Stimulated activated naive CD4-positive, alpha-beta T cell (primary cell): ENCODE measurements around the gene ZC3H4.
"Not testable (repeated sequence)": the region's sequence is repeated elsewhere in the genome, so short reads cannot be mapped to it uniquely, and the experiment has no call there.

Experiments used
- DNase-seq, 6 experiments: peaks; one replicate each; lab custom pipeline; 2025; lab: John Stamatoyannopoulos, UW

Gene ZC3H4

GRCh38 chr19:47107953-47108746, 5.4 kb downstream of the ZC3H4 start:
- no peak for DNase-seq

- DNase-seq, result peak in 1 of 6 experiments; percentile 4
These were observed 6.2 kb downstream of the ZC3H4 start for GRCh38 chr19:47107202-47107952.

GRCh38 chr19:47106821-47107201, 6.8 kb downstream of the ZC3H4 start:
- no peak for DNase-seq

GRCh38 chr19:47105874-47106273, 7.7 kb downstream of the ZC3H4 start:
- DNase-seq, result no peak

GRCh38 chr19:47104680-47105079, 8.9 kb downstream of the ZC3H4 start:
- no peak for DNase-seq

GRCh38 chr19:47102346-47103060, 11.1 kb downstream of the ZC3H4 start:
- DNase-seq, result no peak

- DNase-seq, result not testable (repeated sequence)
These were observed 12.5 kb downstream of the ZC3H4 start for GRCh38 chr19:47101116-47101515.

- DNase-seq, result peak in 1 of 6 experiments; percentile 5
These were observed 13.3 kb downstream of the ZC3H4 start for GRCh38 chr19:47100290-47100689.

- DNase-seq, result no peak
These were observed 14.0 kb downstream of the ZC3H4 start for GRCh38 chr19:47099576-47100050.

GRCh38 chr19:47098608-47099007, 15.0 kb downstream of the ZC3H4 start:
- DNase-seq, result no peak

- DNase-seq, result no peak
These were observed 16.0 kb downstream of the ZC3H4 start for GRCh38 chr19:47097396-47098201.

- DNase-seq, result no peak
These were observed 16.9 kb downstream of the ZC3H4 start for GRCh38 chr19:47096721-47097120.

GRCh38 chr19:47096100-47096704, 17.4 kb downstream of the ZC3H4 start:
- no peak for DNase-seq

GRCh38 chr19:47095476-47096099, 18.0 kb downstream of the ZC3H4 start:
- no peak for DNase-seq

- DNase-seq, result peak in 3 of 6 experiments; percentile 13 to 22 (median 19)
These were observed 18.8 kb downstream of the ZC3H4 start for GRCh38 chr19:47094557-47095475.

GRCh38 chr19:47093841-47094240, 19.7 kb downstream of the ZC3H4 start:
- DNase-seq, result no peak

- DNase-seq, result no peak
These were observed 20.3 kb downstream of the ZC3H4 start for GRCh38 chr19:47093254-47093653.

- no peak for DNase-seq
These were observed 23.7 kb downstream of the ZC3H4 start for GRCh38 chr19:47089767-47090350.

- DNase-seq, result no peak
These were observed 27.3 kb downstream of the ZC3H4 start for GRCh38 chr19:47086280-47086679.
